Skeletal muscle satellite cell (primary cell): Measurements from ENCODE around the gene NINJ2.

Source experiments
- H3K27me3 ChIP-seq: 2 replicates; pipeline ENCODE4 v1.7.0; 2013; ENCODE audit warnings: low read length; ENCODE audit not compliant: control insufficient read depth, insufficient read depth
- H3K36me3 ChIP-seq: 2 replicates; pipeline ENCODE4 v1.7.0; 2013; ENCODE audit warnings: mild to moderate bottlenecking, control low read depth, low read length; ENCODE audit not compliant: insufficient read depth
- H3K4me1 ChIP-seq: 2 replicates; pipeline ENCODE4 v1.7.0; 2013; ENCODE audit warnings: low read length; ENCODE audit not compliant: control insufficient read depth, insufficient read depth
- H3K4me2 ChIP-seq: 2 replicates; pipeline ENCODE4 v1.7.0; 2013; ENCODE audit warnings: mild to moderate bottlenecking, low read length
- H3K4me3 ChIP-seq: 2 replicates; pipeline ENCODE4 v1.7.0; 2013; ENCODE audit warnings: low read length
- H3K9ac ChIP-seq: 2 replicates; pipeline ENCODE4 v1.7.0; 2013; ENCODE audit warnings: mild to moderate bottlenecking, low read depth, low read length, moderate library complexity
- H3K9me3 ChIP-seq: replicated peaks from 2 replicates; pipeline ENCODE4 v1.7.0; 2013; ENCODE audit warnings: mild to moderate bottlenecking, control low read depth, low read length

Gene NINJ2

GRCh38 chr12:590206-590750 lies 73.0 kb downstream of the NINJ2 start:
- H3K36me3 ChIP-seq, result no peaks in the 10 kb centered on the region
- no peak overlapping the region for H3K4me2 ChIP-seq
- H3K4me3 ChIP-seq, result no peak overlapping the region
- peaks cover 42% of the 10 kb centered on the region for H3K27me3 ChIP-seq
- no peaks in the 10 kb centered on the region for H3K4me1 ChIP-seq
- H3K9me3 ChIP-seq, result no peaks in the 10 kb centered on the region
- H3K9ac ChIP-seq, result no peak overlapping the region

- Histone ChIP-seq H3K27me3 (peaks cover 37% of the 10 kb centered on the region), H3K9ac (no peak overlapping the region), H3K4me2 (no peak overlapping the region), H3K4me1 (no peaks in the 10 kb centered on the region), H3K36me3 (no peaks in the 10 kb centered on the region), H3K4me3 (no peak overlapping the region), H3K9me3 (no peaks in the 10 kb centered on the region)
Measured at GRCh38 chr12:588646-589045, 74.6 kb downstream of the NINJ2 start.

- Histone ChIP-seq H3K4me2 (no peak overlapping the region), H3K4me3 (no peak overlapping the region), H3K9ac (no peak overlapping the region), H3K4me1 (no peaks in the 10 kb centered on the region), H3K36me3 (no peaks in the 10 kb centered on the region), H3K27me3 (peaks cover 36% of the 10 kb centered on the region), H3K9me3 (no peaks in the 10 kb centered on the region)
Measured at GRCh38 chr12:588024-588322, 75.3 kb downstream of the NINJ2 start.

GRCh38 chr12:587132-588023 lies 75.9 kb downstream of the NINJ2 start:
- Histone ChIP-seq H3K4me1 (no peaks in the 10 kb centered on the region), H3K9me3 (no peaks in the 10 kb centered on the region), H3K4me2 (no peak overlapping the region), H3K9ac (no peak overlapping the region), H3K27me3 (peaks cover 32% of the 10 kb centered on the region), H3K4me3 (no peak overlapping the region), H3K36me3 (no peaks in the 10 kb centered on the region)

- H3K9ac ChIP-seq, result no peak overlapping the region
- no peak overlapping the region for H3K4me3 ChIP-seq
- H3K27me3 ChIP-seq, result peaks cover 24% of the 10 kb centered on the region
- H3K9me3 ChIP-seq, result no peaks in the 10 kb centered on the region
- no peaks in the 10 kb centered on the region for H3K4me1 ChIP-seq
- H3K4me2 ChIP-seq, result no peak overlapping the region
- no peaks in the 10 kb centered on the region for H3K36me3 ChIP-seq
Measured at GRCh38 chr12:586318-587071, 76.8 kb downstream of the NINJ2 start.

GRCh38 chr12:585062-586061 lies 77.9 kb downstream of the NINJ2 start:
- no peaks in the 10 kb centered on the region for H3K36me3 ChIP-seq
- H3K9ac ChIP-seq, result no peak overlapping the region
- H3K4me3 ChIP-seq, result no peak overlapping the region
- H3K27me3 ChIP-seq, result peaks cover 16% of the 10 kb centered on the region
- H3K9me3 ChIP-seq, result no peaks in the 10 kb centered on the region
- H3K4me1 ChIP-seq, result no peaks in the 10 kb centered on the region
- H3K4me2 ChIP-seq, result no peak overlapping the region

GRCh38 chr12:583251-583869 lies 79.9 kb downstream of the NINJ2 start:
- Histone ChIP-seq H3K27me3 (peaks cover 4% of the 10 kb centered on the region), H3K4me3 (no peak overlapping the region), H3K9ac (no peak overlapping the region), H3K4me1 (no peaks in the 10 kb centered on the region), H3K4me2 (no peak overlapping the region), H3K36me3 (no peaks in the 10 kb centered on the region), H3K9me3 (no peaks in the 10 kb centered on the region)

GRCh38 chr12:581746-582145 lies 81.5 kb downstream of the NINJ2 start:
- no peak overlapping the region for H3K4me3 ChIP-seq
- H3K4me2 ChIP-seq, result no peak overlapping the region
- no peaks in the 10 kb centered on the region for H3K4me1 ChIP-seq
- H3K36me3 ChIP-seq, result no peaks in the 10 kb centered on the region
- H3K27me3 ChIP-seq, result no peaks in the 10 kb centered on the region
- H3K9me3 ChIP-seq, result no peaks in the 10 kb centered on the region
- no peak overlapping the region for H3K9ac ChIP-seq

GRCh38 chr12:581321-581720 lies 81.9 kb downstream of the NINJ2 start:
- H3K27me3 ChIP-seq, result no peaks in the 10 kb centered on the region
- no peaks in the 10 kb centered on the region for H3K36me3 ChIP-seq
- H3K9me3 ChIP-seq, result no peaks in the 10 kb centered on the region
- H3K4me2 ChIP-seq, result no peak overlapping the region
- no peak overlapping the region for H3K9ac ChIP-seq
- H3K4me1 ChIP-seq, result peaks cover 4% of the 10 kb centered on the region
- no peak overlapping the region for H3K4me3 ChIP-seq

- no peak overlapping the region for H3K4me2 ChIP-seq
- no peaks in the 10 kb centered on the region for H3K9me3 ChIP-seq
- H3K4me1 ChIP-seq, result peaks cover 8% of the 10 kb centered on the region
- no peak overlapping the region for H3K9ac ChIP-seq
- no peaks in the 10 kb centered on the region for H3K36me3 ChIP-seq
- no peaks in the 10 kb centered on the region for H3K27me3 ChIP-seq
- no peak overlapping the region for H3K4me3 ChIP-seq
Measured at GRCh38 chr12:580813-581212, 82.4 kb downstream of the NINJ2 start.
